K562 (cell line): ENCODE data around the gene DAP. TPM values are rescaled to one million over a fixed set of nuclear protein-coding genes. Genes with fewer than 3 reads are reported as not detected.
A peak's percentile ranks its signal among the peaks of the same experiment; 100 is the strongest.

Source experiments
- CBX3 ChIP-seq, 2 experiments: IDR thresholded peaks; 1 replicate in 1 of 2; 2 replicates in 1 of 2; pipeline ENCODE4 v1.6.1; 2012; ENCODE audit warnings: inconsistent platforms in 2 of 2, low read length in 2 of 2, borderline replicate concordance in 1 of 2, control low read depth in 1 of 2
- CHCHD3 ChIP-seq: fragments of 250-450 bp; sonication (Bioruptor Pico); IDR thresholded peaks from 2 replicates; pipeline ENCODE4 v2.1.2; 2022; ENCODE audit warnings: mild to moderate bottlenecking
- CTBP1 ChIP-seq: fragments of 450-650 bp; IDR thresholded peaks from 2 replicates; pipeline ENCODE4 v1.6.1; 2016; ENCODE audit warnings: borderline replicate concordance
- DPF2 ChIP-seq: fragments of 450-650 bp; IDR thresholded peaks from 2 replicates; pipeline ENCODE4 v1.6.1; 2016
- FOXP1 ChIP-seq: sonication (generic); formaldehyde crosslinking; IDR thresholded peaks from 2 replicates; pipeline ENCODE4 v1.8.0; 2022; ENCODE audit warnings: mild to moderate bottlenecking, missing genetic modification reagents
- HSF4 ChIP-seq: fragments of 250-450 bp; sonication (Bioruptor Pico); IDR thresholded peaks from 2 replicates; pipeline ENCODE4 v2.1.2; 2022; ENCODE audit warnings: mild to moderate bottlenecking, moderate library complexity, borderline replicate concordance
- KLF13 ChIP-seq: fragments of 450-650 bp; IDR thresholded peaks from 2 replicates; pipeline ENCODE4 v1.6.1; 2016; ENCODE audit warnings: missing genetic modification characterization, low read depth, mild to moderate bottlenecking, missing compliant biosample characterization, moderate library complexity, borderline replicate concordance
- MCM7 ChIP-seq, 2 experiments: fragments of 450-650 bp; IDR thresholded peaks; 2 replicates each; pipeline ENCODE4 v1.6.1; 2016 to 2018
- MTA2 ChIP-seq: fragments of 450-650 bp; IDR thresholded peaks from 2 replicates; pipeline ENCODE4 v1.6.1; 2016; ENCODE audit warnings: low read depth
- PRDM10 ChIP-seq: fragments of 450-650 bp; IDR thresholded peaks from 2 replicates; pipeline ENCODE4 v1.6.1; 2018; ENCODE audit not compliant: partially characterized antibody
- RNF219 ChIP-seq: fragments of 250-450 bp; sonication (Bioruptor Pico); IDR thresholded peaks from 2 replicates; pipeline ENCODE4 v1.5.0; 2022; ENCODE audit warnings: mild to moderate bottlenecking
- UBTF ChIP-seq, 2 experiments: IDR thresholded peaks; 2 replicates each; pipeline ENCODE4 v1.6.1; 2012; ENCODE audit warnings: improper control_type of control experiment in 2 of 2, low read depth in 2 of 2, low read length in 2 of 2, borderline replicate concordance in 1 of 2
- ZNF143 ChIP-seq: sonication (generic); formaldehyde crosslinking; IDR thresholded peaks from 2 replicates; pipeline ENCODE4 v1.9.0; 2022; ENCODE audit warnings: mild to moderate bottlenecking, missing genetic modification reagents
- ZNF239 ChIP-seq: fragments of 250-450 bp; sonication (Bioruptor Pico); IDR thresholded peaks from 2 replicates; pipeline ENCODE4 v1.4.0; 2020; ENCODE audit warnings: mild to moderate bottlenecking
- polyA plus RNA-seq, 8 experiments: library from polyadenylated mRNA; depleted of rRNA in 4 of 8; stranded (reverse) in 5 of 8; unstranded in 3 of 8; fragments of >200 nt; fragmentation: Nextera tagmentation in 2 of 8; fragmentation: Illumina TruSeq in 1 of 8; extraction: Ambion mirVana in 2 of 8; extraction: Trizol in 1 of 8; gene quantifications; 2 replicates each; pipeline versions ENCODE4 v1.2.1 to v1.2.3, GENCODE V29; 2011 to 2014; ENCODE audit warnings: inconsistent platforms in 1 of 8, missing spikeins in 1 of 8
- total RNA-seq, 7 experiments: library from RNA; depleted of rRNA in 6 of 7; stranded (reverse); fragments of >200 nt in 6 of 7; fragmentation: Illumina TruSeq in 2 of 7; extraction: Trizol in 2 of 7; gene quantifications; 2 replicates each; pipeline versions ENCODE4 v1.2.1 to v1.2.3, GENCODE V29; 2011 to 2021; ENCODE audit warnings: low replicate concordance in 1 of 7
- TF ChIP-seq, protein P1 (sequence below): fragments of 250-450 bp; sonication (Bioruptor Pico); IDR thresholded peaks from 2 replicates; pipeline ENCODE4 v1.5.0; 2021; ENCODE audit warnings: mild to moderate bottlenecking, borderline replicate concordance
- TF ChIP-seq, protein P2 (sequence below), 2 experiments: fragments of 450-650 bp in 1 of 2; sonication (generic) in 1 of 2; formaldehyde crosslinking; conservative IDR thresholded peaks; 2 replicates each; pipeline versions ENCODE4 v1.4.0 to v1.8.1; 2020 to 2022; ENCODE audit warnings: mild to moderate bottlenecking in 1 of 2, missing genetic modification reagents in 1 of 2

DAP gene
- total and polyA plus RNA-seq, 9 of the 15 experiments (the other 6 are each of a cell fraction or from before 2014, with no cell fraction given): 14.1 to 151 (median 34.5) TPM

DNA sequence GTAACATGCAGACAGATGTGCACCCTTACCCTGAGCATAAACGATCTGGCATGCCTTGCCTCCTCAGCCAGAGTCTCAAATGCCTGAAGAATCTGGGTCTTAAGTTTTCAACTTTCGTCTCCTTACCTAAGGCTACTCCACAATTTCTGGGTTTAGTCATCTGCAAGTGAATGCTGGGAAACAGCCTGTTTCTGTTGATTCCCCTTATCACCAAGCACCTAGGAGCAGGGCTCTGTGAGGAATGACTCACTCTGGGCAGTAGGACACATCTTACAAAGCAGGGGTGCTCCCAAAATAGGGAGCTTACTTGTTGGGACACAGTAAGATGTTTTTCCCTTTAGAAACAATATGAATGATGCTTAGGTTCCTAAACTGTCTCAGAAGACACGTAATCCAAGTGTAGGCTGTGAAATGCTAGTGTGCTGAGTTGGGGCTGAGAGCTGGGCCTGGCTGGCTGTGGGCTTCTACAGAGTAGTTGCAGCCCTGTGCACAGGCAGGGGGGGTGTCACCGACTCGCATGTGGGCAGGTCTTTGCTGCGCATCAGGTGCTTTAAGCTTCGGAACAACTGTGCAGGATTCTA, 58.0 kb downstream of the DAP start (continued):
- TF ChIP-seq PRDM10 (peak; percentile 98), MTA2 (peak; percentile 78), RNF219 (CRISPR knock-in tag) (no peak), HSF4 (CRISPR knock-in tag) (no peak), CBX3 (IDR thresholded peaks at IDR 0.05; ENCODE audit: borderline replicate concordance in 1 of 2, low read length in 2 of 2) (peak in 1 of 2 experiments; percentile 34; a peak in 1 of 3 replicates), UBTF (IDR thresholded peaks at IDR 0.05; ENCODE audit: borderline replicate concordance in 1 of 2, low read depth in 2 of 2, low read length in 2 of 2) (no peak), MCM7 (IDR thresholded peaks at IDR 0.05) (no peak), CHCHD3 (CRISPR knock-in tag) (no peak), CTBP1 (peak; percentile 94), ZNF239 (CRISPR knock-in tag) (no peak), KLF13 (tag) (no peak; the same call in 1 of the 2 replicates), FOXP1 (CRISPR knock-in tag) (no peak), ZNF143 (CRISPR knock-in tag) (peak; percentile 71), DPF2 (peak; percentile 99)
- TF ChIP-seq, protein P1, sequence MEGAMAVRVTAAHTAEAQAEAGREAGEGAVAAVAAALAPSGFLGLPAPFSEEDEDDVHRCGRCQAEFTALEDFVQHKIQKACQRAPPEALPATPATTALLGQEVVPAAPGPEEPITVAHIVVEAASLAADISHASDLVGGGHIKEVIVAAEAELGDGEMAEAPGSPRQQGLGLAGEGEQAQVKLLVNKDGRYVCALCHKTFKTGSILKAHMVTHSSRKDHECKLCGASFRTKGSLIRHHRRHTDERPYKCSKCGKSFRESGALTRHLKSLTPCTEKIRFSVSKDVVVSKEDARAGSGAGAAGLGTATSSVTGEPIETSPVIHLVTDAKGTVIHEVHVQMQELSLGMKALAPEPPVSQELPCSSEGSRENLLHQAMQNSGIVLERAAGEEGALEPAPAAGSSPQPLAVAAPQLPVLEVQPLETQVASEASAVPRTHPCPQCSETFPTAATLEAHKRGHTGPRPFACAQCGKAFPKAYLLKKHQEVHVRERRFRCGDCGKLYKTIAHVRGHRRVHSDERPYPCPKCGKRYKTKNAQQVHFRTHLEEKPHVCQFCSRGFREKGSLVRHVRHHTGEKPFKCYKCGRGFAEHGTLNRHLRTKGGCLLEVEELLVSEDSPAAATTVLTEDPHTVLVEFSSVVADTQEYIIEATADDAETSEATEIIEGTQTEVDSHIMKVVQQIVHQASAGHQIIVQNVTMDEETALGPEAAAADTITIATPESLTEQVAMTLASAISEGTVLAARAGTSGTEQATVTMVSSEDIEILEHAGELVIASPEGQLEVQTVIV (CRISPR knock-in tag): no peak
- TF ChIP-seq, protein P2, sequence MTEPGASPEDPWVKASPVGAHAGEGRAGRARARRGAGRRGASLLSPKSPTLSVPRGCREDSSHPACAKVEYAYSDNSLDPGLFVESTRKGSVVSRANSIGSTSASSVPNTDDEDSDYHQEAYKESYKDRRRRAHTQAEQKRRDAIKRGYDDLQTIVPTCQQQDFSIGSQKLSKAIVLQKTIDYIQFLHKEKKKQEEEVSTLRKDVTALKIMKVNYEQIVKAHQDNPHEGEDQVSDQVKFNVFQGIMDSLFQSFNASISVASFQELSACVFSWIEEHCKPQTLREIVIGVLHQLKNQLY (CRISPR knock-in tag; conservative IDR thresholded peaks at IDR 0.05): no peak
